Epithelial cell of proximal tubule (primary cell): ENCODE results near the gene GPC5. TPM values are rescaled to one million over a fixed set of nuclear protein-coding genes. Genes with fewer than 3 reads are reported as not detected.

Experiments used
- DNase-seq: peaks from one replicate; pipeline ENCODE4 v3.0.0-alpha.2; 2011; ENCODE audit warnings: low read depth
- H3K4me3 ChIP-seq: 2 replicates; pipeline ENCODE4 v1.5.1; 2011; ENCODE audit warnings: low read depth, mild to moderate bottlenecking, low read length
- CTCF ChIP-seq: conservative IDR thresholded peaks from 2 replicates; pipeline ENCODE4 v1.5.1; 2012; ENCODE audit warnings: low read depth, mild to moderate bottlenecking, low read length
- total RNA-seq: library from RNA; depleted of rRNA; stranded (reverse); fragments of >200 nt; gene quantifications from 2 replicates; pipeline ENCODE4 v1.2.3, GENCODE V29; 2015

GPC5 gene
- total RNA-seq, 1 donor from 2014 or later = not detected

- no peak overlapping the region for H3K4me3 ChIP-seq
- no peak for DNase-seq
- no peak for TF ChIP-seq CTCF
Observed at GRCh38 chr13:91370501-91370900, 27.9 kb upstream of the GPC5 start.

GRCh38 chr13:91372911-91373310, 25.5 kb upstream of the GPC5 start:
- no peak overlapping the region for H3K4me3 ChIP-seq
- DNase-seq = no peak
- TF ChIP-seq CTCF = no peak

- no peak overlapping the region for H3K4me3 ChIP-seq
- TF ChIP-seq CTCF = peak; percentile 64
- no peak for DNase-seq
Observed at GRCh38 chr13:91375116-91375729, 23.2 kb upstream of the GPC5 start.

GRCh38 chr13:91381371-91381770, 17.1 kb upstream of the GPC5 start:
- H3K4me3 ChIP-seq = no peak overlapping the region
- peak; percentile 58 for TF ChIP-seq CTCF
- no peak for DNase-seq

- H3K4me3 ChIP-seq = no peak overlapping the region
- no peak for TF ChIP-seq CTCF
- no peak for DNase-seq
Observed at GRCh38 chr13:91383836-91384235, 14.6 kb upstream of the GPC5 start.

GRCh38 chr13:91384896-91385295, 13.5 kb upstream of the GPC5 start:
- no peak overlapping the region for H3K4me3 ChIP-seq
- TF ChIP-seq CTCF = no peak
- DNase-seq = no peak

- no peak overlapping the region for H3K4me3 ChIP-seq
- TF ChIP-seq CTCF = no peak
- DNase-seq = no peak
Observed at GRCh38 chr13:91389186-91389585, 9.2 kb upstream of the GPC5 start.
